ENCODE measurements around the gene PPP6R3. TPM values are rescaled to one million over a fixed set of nuclear protein-coding genes. Genes with fewer than 3 reads are reported as not detected.

PPP6R3 gene
- total RNA-seq, 1 experiment from 2014 or later: 171 TPM

GRCh38 chr11:68480852-68481510, 20.4 kb downstream of the PPP6R3 start:
- H4K20me1 ChIP-seq (ENCODE audit: low read length): peaks cover 70% of the 10 kb centered on the region
- H3K9me3 ChIP-seq (ENCODE audit: low read length): peaks cover 5% of the 10 kb centered on the region; the same call in 1 of the 2 replicates
- no peaks in the 10 kb centered on the region for H3K27me3 ChIP-seq (ENCODE audit: low read length)
- BruUV-seq (replicated peaks): no TSS peak
- H3K9ac ChIP-seq (ENCODE audit: low read length): no peak overlapping the region
- peaks cover 95% of the 10 kb centered on the region for H3K79me2 ChIP-seq (ENCODE audit: low read length)
- no peak overlapping the region for H2AFZ ChIP-seq (ENCODE audit: low read length)
- ATAC-seq: no peak
- DNase-seq: no peak
- POLR2A ChIA-PET (ENCODE audit: unreplicated experiment): interaction anchor here (0.6 kb wide), 1 partner anchor 93 kb away, joined by 4 read pairs; no protein-coding TSS in a partner anchor
- H3F3A ChIP-seq (ENCODE audit: low read length, unreplicated experiment): no peaks in the 10 kb centered on the region
- no peaks in the 10 kb centered on the region for H3K9me2 ChIP-seq (replicated peaks; ENCODE audit: low read length)
- no peak overlapping the region for H3K4me2 ChIP-seq (ENCODE audit: low read length)
- H3K27ac ChIP-seq (ENCODE audit: low read length): no peak overlapping the region
- no peak overlapping the region for H3K4me3 ChIP-seq (ENCODE audit: low read length)
- intact Hi-C loops (cut with micrococcal nuclease): no loop called here
- H3K4me1 ChIP-seq (ENCODE audit: insufficient read depth, low read length): no peaks in the 10 kb centered on the region
- no peak for TF ChIP-seq EZH2 (IDR thresholded peaks at IDR 0.05; ENCODE audit: low read length, unreplicated experiment)
- CTCF ChIA-PET: no interaction called here
- peaks cover 17% of the 10 kb centered on the region for H3K36me3 ChIP-seq (ENCODE audit: low read depth, low read length)

- intact Hi-C loops (cut with micrococcal nuclease): no loop called here
- Histone ChIP-seq H3K4me3 (ENCODE audit: low read length) (no peak overlapping the region), H3K36me3 (ENCODE audit: low read depth, low read length) (peaks cover 17% of the 10 kb centered on the region), H3K27me3 (ENCODE audit: low read length) (no peaks in the 10 kb centered on the region), H3K4me2 (ENCODE audit: low read length) (no peak overlapping the region), H3K27ac (ENCODE audit: low read length) (no peak overlapping the region), H3K4me1 (ENCODE audit: insufficient read depth, low read length) (no peaks in the 10 kb centered on the region), H3K9ac (ENCODE audit: low read length) (no peak overlapping the region), H2AFZ (ENCODE audit: low read length) (no peak overlapping the region), H3K79me2 (ENCODE audit: low read length) (peaks cover 99% of the 10 kb centered on the region), H3K9me2 (replicated peaks; ENCODE audit: low read length) (no peaks in the 10 kb centered on the region), H3K9me3 (ENCODE audit: low read length) (peaks cover 5% of the 10 kb centered on the region; the same call in 1 of the 2 replicates), H3F3A (ENCODE audit: low read length, unreplicated experiment) (no peaks in the 10 kb centered on the region), H4K20me1 (ENCODE audit: low read length) (peaks cover 68% of the 10 kb centered on the region)
- POLR2A ChIA-PET (ENCODE audit: unreplicated experiment): interaction anchor here (0.6 kb wide), 1 partner anchor 92 kb away, joined by 4 read pairs; no protein-coding TSS in a partner anchor
- CTCF ChIA-PET: interaction anchor here (0.7 kb wide), 1 partner anchor 594 kb away, joined by 8 read pairs; no protein-coding TSS in a partner anchor
- no peak for DNase-seq
- no peak for ATAC-seq
- BruUV-seq (replicated peaks): no TSS peak
- TF ChIP-seq EZH2 (IDR thresholded peaks at IDR 0.05; ENCODE audit: low read length, unreplicated experiment) (no peak), CTCF (conservative IDR thresholded peaks at IDR 0.05; ENCODE audit: low read depth, low read length) (no peak), EZH2phosphoT487 (IDR thresholded peaks at IDR 0.05; ENCODE audit: borderline replicate concordance, low read length) (no peak)
Measured at GRCh38 chr11:68481579-68482240, 21.2 kb downstream of the PPP6R3 start.

GRCh38 chr11:68488623-68489022, 28.1 kb downstream of the PPP6R3 start:
- H3K27ac ChIP-seq (ENCODE audit: low read length): no peak overlapping the region
- no peaks in the 10 kb centered on the region for H3F3A ChIP-seq (ENCODE audit: low read length, unreplicated experiment)
- no peak overlapping the region for H2AFZ ChIP-seq (ENCODE audit: low read length)
- peaks cover 99% of the 10 kb centered on the region for H3K79me2 ChIP-seq (ENCODE audit: low read length)
- no peak overlapping the region for H3K4me2 ChIP-seq (ENCODE audit: low read length)
- intact Hi-C loops (cut with micrococcal nuclease): no loop called here
- POLR2A ChIA-PET (ENCODE audit: unreplicated experiment): no interaction called here
- H3K4me1 ChIP-seq (ENCODE audit: insufficient read depth, low read length): no peaks in the 10 kb centered on the region
- no peak overlapping the region for H3K4me3 ChIP-seq (ENCODE audit: low read length)
- DNase-seq: no peak
- peaks cover 5% of the 10 kb centered on the region; the same call in 1 of the 2 replicates for H3K9me3 ChIP-seq (ENCODE audit: low read length)
- TF ChIP-seq CTCF (conservative IDR thresholded peaks at IDR 0.05; ENCODE audit: low read depth, low read length) (no peak), EZH2phosphoT487 (IDR thresholded peaks at IDR 0.05; ENCODE audit: borderline replicate concordance, low read length) (no peak), EZH2 (IDR thresholded peaks at IDR 0.05; ENCODE audit: low read length, unreplicated experiment) (no peak)
- H3K27me3 ChIP-seq (ENCODE audit: low read length): no peaks in the 10 kb centered on the region
- no TSS peak for BruUV-seq (replicated peaks)
- CTCF ChIA-PET: no interaction called here
- H3K36me3 ChIP-seq (ENCODE audit: low read depth, low read length): peaks cover 15% of the 10 kb centered on the region
- H4K20me1 ChIP-seq (ENCODE audit: low read length): peaks cover 63% of the 10 kb centered on the region
- H3K9me2 ChIP-seq (replicated peaks; ENCODE audit: low read length): no peaks in the 10 kb centered on the region
- ATAC-seq: no peak
- H3K9ac ChIP-seq (ENCODE audit: low read length): no peak overlapping the region

All from PC-3 (cell line).